Stimulated activated CD4-positive, alpha-beta T cell treated with anti-CD3 and anti-CD28 coated beads, Interleukin-15, amount 100 ng/mL, for 1 hour (primary cell): ENCODE measurements around the gene PTCD3.

Experiments used
- DNase-seq, 2 donors: peaks; one replicate each; pipeline ENCODE4 v3.0.0-alpha.2; 2020; ENCODE audit warnings: low read depth in 1 of 2, low spot score in 1 of 2

PTCD3 gene

GRCh38 chr2:86143307-86143706 lies 37.3 kb downstream of the PTCD3 start:
- no peak for DNase-seq

- no peak for DNase-seq
Measured at GRCh38 chr2:86143926-86144685, 38.1 kb downstream of the PTCD3 start.

- no peak for DNase-seq
Measured at GRCh38 chr2:86147793-86148192, 41.8 kb downstream of the PTCD3 start.

GRCh38 chr2:86150502-86150901 lies 44.5 kb downstream of the PTCD3 start:
- DNase-seq: no peak

- no peak for DNase-seq
Measured at GRCh38 chr2:86157009-86157556, 51.0 kb downstream of the PTCD3 start.

DNA sequence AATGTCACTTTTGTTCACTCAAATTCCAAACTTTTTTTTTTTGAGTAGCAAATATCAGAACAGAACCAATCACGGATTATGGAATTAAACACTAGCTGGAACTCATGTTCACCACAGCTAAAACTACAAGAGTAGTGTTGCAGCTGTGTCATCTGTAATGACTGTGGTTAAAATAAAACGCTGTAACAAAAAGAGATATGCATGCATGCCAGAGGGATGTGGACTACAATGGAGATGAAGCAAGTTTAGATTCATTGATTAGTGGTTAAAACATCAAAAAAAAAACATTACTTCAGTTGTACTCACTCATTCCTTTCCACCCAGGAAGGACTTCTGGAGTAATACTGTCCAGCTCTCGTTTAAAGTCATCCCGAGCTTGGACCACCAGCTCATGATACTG lies 52.3 kb downstream of the PTCD3 start:
- DNase-seq: no peak

DNA sequence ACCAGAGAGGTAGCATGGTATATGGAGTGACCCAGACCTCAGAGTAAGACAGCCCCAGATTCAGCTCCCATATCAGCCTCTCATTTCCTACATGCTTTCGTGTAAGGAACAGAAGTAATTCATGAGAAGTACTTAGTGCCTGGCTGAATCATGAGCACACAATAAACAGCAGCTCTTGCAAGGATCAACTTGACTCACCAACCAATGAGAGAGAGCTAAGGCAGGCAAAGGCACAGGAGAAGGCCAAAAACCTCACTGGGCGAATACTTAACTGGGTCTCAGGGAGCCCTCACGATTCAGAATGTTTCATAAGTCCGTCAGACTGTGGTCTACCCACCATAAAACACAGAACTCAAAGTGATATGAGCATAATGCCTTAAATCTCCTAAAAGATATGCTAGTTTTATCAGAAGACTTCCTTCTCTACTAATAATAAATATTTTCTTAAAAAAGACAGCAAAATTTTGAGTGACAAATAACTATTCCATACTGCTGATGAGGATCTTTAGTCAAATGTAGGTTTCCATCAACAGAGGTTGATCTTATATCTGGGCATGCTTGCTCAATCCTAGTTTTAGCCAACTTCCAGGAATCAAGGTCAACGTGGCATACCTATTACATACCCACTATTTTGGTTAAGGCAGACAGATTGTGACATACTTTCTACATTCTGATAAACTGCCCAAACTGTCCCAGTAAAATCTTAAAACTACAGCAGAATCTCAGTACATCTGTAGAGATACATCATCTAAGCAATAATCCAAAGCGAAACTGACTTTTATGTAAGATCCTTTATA lies 54.3 kb downstream of the PTCD3 start:
- no peak for DNase-seq

DNA sequence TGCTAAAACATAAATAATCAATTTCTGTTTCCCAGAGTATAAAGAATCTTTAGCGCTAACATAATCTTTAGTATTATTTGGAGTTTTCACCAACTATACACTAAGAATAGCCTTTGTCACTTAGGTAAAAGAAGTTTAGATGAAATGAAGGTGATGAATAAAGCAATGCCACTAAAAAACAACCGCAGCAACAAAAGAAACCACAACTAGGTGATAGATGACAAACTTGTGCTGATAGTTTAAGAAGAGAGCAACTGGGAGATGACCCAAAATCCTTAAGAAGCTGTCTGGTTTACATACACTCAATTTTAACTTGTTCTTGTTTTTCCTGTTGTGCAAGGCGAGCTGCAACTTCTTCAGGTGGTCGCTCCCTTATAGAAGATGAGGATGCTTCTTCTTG lies 64.4 kb downstream of the PTCD3 start:
- no peak for DNase-seq

- DNase-seq: no peak
Measured at GRCh38 chr2:86171295-86171694, 65.3 kb downstream of the PTCD3 start.

GRCh38 chr2:86172610-86173009 lies 66.6 kb downstream of the PTCD3 start:
- DNase-seq: no peak

GRCh38 chr2:86174445-86174844 lies 68.4 kb downstream of the PTCD3 start:
- no peak for DNase-seq

DNA sequence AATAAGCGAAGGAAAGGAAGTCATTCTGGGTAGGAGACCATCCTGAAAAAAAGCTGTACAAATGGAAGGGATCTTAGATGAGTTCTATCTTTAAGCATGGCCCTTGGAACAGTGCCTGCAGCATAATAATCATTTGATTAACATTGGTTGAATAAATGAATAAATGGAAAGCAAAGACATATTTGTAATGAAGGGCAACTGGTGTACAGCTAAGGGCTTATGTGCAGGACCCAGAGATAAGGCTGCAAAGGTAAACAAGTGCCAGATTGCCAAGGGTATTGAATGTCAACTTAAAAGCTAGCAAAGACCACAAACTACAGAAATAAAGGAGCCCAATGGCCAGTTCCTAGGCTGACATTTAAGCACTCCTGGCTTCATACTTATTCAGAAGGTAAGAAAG lies 69.8 kb downstream of the PTCD3 start:
- DNase-seq: no peak

DNA sequence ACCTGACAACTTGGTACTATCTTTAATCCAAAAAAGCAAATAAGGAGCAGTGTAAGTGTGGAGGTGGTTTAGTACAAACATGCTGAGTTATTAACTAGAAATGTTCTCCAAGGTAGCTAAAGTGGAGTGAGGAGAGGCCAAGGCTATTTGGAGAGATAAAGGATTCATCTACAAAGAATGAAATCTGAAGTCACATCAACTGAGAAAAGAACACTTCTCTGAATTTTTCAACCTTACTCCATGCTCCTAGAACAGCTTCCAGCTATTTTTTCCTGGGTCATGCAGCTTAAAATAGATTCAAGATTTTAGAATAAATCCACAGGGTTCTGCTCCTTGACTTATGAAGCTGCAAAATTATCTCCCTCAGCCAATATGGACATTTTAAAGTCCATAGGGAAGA lies 70.6 kb downstream of the PTCD3 start:
- no peak for DNase-seq

DNA sequence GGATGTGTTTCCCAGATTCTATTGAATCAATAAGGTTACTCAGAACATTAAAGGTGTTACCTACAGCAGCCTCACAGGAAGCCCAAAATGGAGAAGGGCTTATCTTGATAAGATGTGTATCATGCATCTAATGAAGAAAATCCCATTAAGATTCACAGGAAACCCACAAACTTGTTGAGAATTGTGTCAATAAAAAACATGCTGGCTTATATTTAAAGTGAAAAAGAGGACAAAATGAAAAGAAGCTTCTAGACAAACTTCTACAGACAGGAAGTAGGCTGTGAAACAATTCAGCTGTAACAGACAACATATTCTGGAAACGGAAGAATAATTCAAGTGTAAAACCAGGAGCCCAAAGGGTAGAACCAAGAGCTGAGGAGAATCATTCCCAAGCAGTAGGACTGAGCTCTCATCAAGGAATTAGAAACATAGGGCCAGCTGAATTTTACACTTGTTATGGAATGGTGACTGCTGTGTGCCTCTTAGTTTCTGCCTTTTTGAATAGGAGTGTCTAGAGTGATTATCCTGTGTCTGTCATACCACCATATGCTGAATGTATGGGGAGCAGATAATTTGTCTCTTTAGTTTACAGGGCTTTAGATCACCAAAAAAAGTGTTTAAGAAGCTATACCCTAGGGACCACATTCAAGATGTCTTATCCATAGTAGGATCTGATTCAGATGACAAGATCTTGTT lies 79.6 kb downstream of the PTCD3 start:
- no peak for DNase-seq

GRCh38 chr2:86186431-86186830 lies 80.4 kb downstream of the PTCD3 start:
- DNase-seq: no peak

- DNase-seq: no peak
Measured at GRCh38 chr2:86189782-86190416, 83.9 kb downstream of the PTCD3 start.
